DOHH2 (cell line): ENCODE results near the gene HOXC6.

Experiments
- H3F3A ChIP-seq: fragments of 200-600 bp; sonication (generic), shearing (Covaris generic); 2 replicates; pipeline ENCODE4 v1.6.0; 2016; ENCODE audit warnings: antibody characterized with exemption, mild to moderate bottlenecking; ENCODE audit not compliant: control insufficient read depth, insufficient read depth
- H3K27ac ChIP-seq: fragments of 200-600 bp; sonication (generic); 2 replicates; pipeline ENCODE4 v1.5.1; 2014; ENCODE audit warnings: low read depth, mild to moderate bottlenecking, low read length, moderate library complexity
- H3K27me3 ChIP-seq: fragments of 200-600 bp; sonication (generic); 2 replicates; pipeline ENCODE4 v1.6.1; 2014; ENCODE audit warnings: mild to moderate bottlenecking, low read length, mixed read lengths; ENCODE audit not compliant: control insufficient read depth
- H3K36me3 ChIP-seq: fragments of 200-600 bp; sonication (generic); 2 replicates; pipeline ENCODE4 v1.6.1; 2014; ENCODE audit warnings: mild to moderate bottlenecking, low read length, moderate library complexity, mixed read lengths; ENCODE audit not compliant: control insufficient read depth
- H3K4me1 ChIP-seq: fragments of 200-600 bp; sonication (generic); 2 replicates; pipeline ENCODE4 v1.6.1; 2014; ENCODE audit warnings: mild to moderate bottlenecking, low read length, mixed read lengths; ENCODE audit not compliant: control insufficient read depth
- H3K4me2 ChIP-seq: fragments of 200-600 bp; sonication (generic); 2 replicates; pipeline ENCODE4 v1.6.0; 2014; ENCODE audit warnings: mild to moderate bottlenecking, low read length, moderate library complexity
- H3K4me3 ChIP-seq: fragments of 200-600 bp; sonication (generic); 2 replicates; pipeline ENCODE4 v1.5.1; 2014; ENCODE audit warnings: mild to moderate bottlenecking, low read length, mixed read lengths
- H3K79me2 ChIP-seq: fragments of 200-600 bp; sonication (generic); 2 replicates; pipeline ENCODE4 v1.6.1; 2014; ENCODE audit warnings: mild to moderate bottlenecking, low read length, mixed read lengths; ENCODE audit not compliant: control insufficient read depth
- H3K9me2 ChIP-seq: fragments of 200-600 bp; sonication (generic); replicated peaks from 2 replicates; pipeline ENCODE4 v1.6.1; 2014; ENCODE audit warnings: mild to moderate bottlenecking, low read length, mixed read lengths; ENCODE audit not compliant: control insufficient read depth
- H3K9me3 ChIP-seq: fragments of 200-600 bp; sonication (generic); 2 replicates; pipeline ENCODE4 v1.6.1; 2014; ENCODE audit warnings: antibody characterized with exemption, low read length, mixed read lengths; ENCODE audit not compliant: control insufficient read depth, insufficient read depth
- H4K20me1 ChIP-seq: fragments of 200-600 bp; sonication (generic); 2 replicates; pipeline ENCODE4 v1.6.0; 2014; ENCODE audit warnings: low read depth, mild to moderate bottlenecking, antibody characterized with exemption, low read length, moderate library complexity; ENCODE audit not compliant: control insufficient read depth, insufficient read depth
- CTCF ChIP-seq: fragments of 200-600 bp; sonication (generic); IDR thresholded peaks from one replicate; pipeline ENCODE4 v1.5.1; 2014; ENCODE audit warnings: antibody characterized with exemption, mild to moderate bottlenecking, low read depth, low read length; ENCODE audit not compliant: poor library complexity, severe bottlenecking
- EZH2phosphoT487 ChIP-seq: fragments of 200-600 bp; sonication (generic); IDR thresholded peaks from 2 replicates; pipeline ENCODE4 v1.6.1; 2017; ENCODE audit warnings: borderline replicate concordance, mild to moderate bottlenecking, antibody characterized with exemption, low read length, moderate library complexity, mixed read lengths

The HOXC6 gene

DNA sequence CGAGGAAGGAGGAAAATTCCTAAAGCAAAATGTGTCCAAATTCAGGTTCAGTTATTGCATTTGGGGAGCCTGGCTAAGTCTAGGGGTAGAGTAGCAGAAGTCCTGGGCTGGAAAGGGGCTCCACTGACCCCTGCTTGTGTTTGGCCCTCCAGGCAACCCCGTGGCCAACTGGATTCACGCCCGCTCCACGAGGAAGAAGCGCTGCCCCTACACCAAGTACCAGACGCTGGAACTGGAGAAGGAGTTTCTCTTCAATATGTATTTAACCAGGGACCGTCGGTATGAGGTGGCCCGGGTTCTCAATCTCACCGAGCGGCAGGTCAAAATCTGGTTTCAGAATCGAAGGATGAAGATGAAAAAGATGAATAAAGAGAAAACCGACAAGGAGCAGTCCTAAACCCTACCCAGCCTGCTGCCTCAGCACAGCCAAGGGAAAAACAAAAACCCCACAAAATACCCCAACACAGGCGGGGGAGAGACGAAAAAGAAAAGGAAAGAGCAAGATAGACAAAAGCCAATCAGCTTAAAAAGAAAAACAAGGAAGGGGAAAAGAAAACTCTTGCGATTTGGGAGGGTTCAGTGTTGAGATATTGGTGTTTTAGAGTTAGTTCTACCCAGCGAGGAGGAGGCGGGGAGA lies 25.8 kb upstream of the HOXC6 start:
- TF ChIP-seq CTCF (no peak), EZH2phosphoT487 (no peak)
- H3K27ac ChIP-seq, result no peak overlapping the region
- H3K36me3 ChIP-seq, result no peaks in the 10 kb centered on the region
- H3K4me2 ChIP-seq, result no peak overlapping the region
- no peaks in the 10 kb centered on the region for H3K79me2 ChIP-seq
- H3K9me2 ChIP-seq, result no peaks in the 10 kb centered on the region
- peaks cover 20% of the 10 kb centered on the region for H3K4me1 ChIP-seq
- H3K4me3 ChIP-seq, result no peak overlapping the region
- no peaks in the 10 kb centered on the region for H3K9me3 ChIP-seq
- peaks cover 76% of the 10 kb centered on the region for H3K27me3 ChIP-seq
- no peaks in the 10 kb centered on the region for H3F3A ChIP-seq
- no peaks in the 10 kb centered on the region for H4K20me1 ChIP-seq

GRCh38 chr12:54002915-54003389 lies 25.3 kb upstream of the HOXC6 start:
- no peak overlapping the region for H3K4me3 ChIP-seq
- no peaks in the 10 kb centered on the region for H3K9me3 ChIP-seq
- H3K27ac ChIP-seq, result no peak overlapping the region
- peaks cover 20% of the 10 kb centered on the region for H3K4me1 ChIP-seq
- peaks cover 76% of the 10 kb centered on the region for H3K27me3 ChIP-seq
- H3K36me3 ChIP-seq, result no peaks in the 10 kb centered on the region
- TF ChIP-seq EZH2phosphoT487 (no peak), CTCF (no peak)
- H3K79me2 ChIP-seq, result no peaks in the 10 kb centered on the region
- H4K20me1 ChIP-seq, result no peaks in the 10 kb centered on the region
- no peaks in the 10 kb centered on the region for H3K9me2 ChIP-seq
- H3F3A ChIP-seq, result no peaks in the 10 kb centered on the region
- no peak overlapping the region for H3K4me2 ChIP-seq

- H3K27ac ChIP-seq, result no peak overlapping the region
- no peaks in the 10 kb centered on the region for H3K36me3 ChIP-seq
- no peaks in the 10 kb centered on the region for H3K9me2 ChIP-seq
- H3F3A ChIP-seq, result no peaks in the 10 kb centered on the region
- no peaks in the 10 kb centered on the region for H3K79me2 ChIP-seq
- peaks cover 20% of the 10 kb centered on the region for H3K4me1 ChIP-seq
- H3K9me3 ChIP-seq, result no peaks in the 10 kb centered on the region
- H3K4me2 ChIP-seq, result no peak overlapping the region
- H4K20me1 ChIP-seq, result no peaks in the 10 kb centered on the region
- H3K4me3 ChIP-seq, result no peak overlapping the region
- TF ChIP-seq EZH2phosphoT487, result no peak
- no peak for TF ChIP-seq CTCF
- peaks cover 76% of the 10 kb centered on the region for H3K27me3 ChIP-seq
Observed at GRCh38 chr12:54003625-54004024, 24.6 kb upstream of the HOXC6 start.
